GM18951 (cell line): ENCODE results near the gene TRNT1.

Source experiments
- POLR2A ChIP-seq: IDR thresholded peaks from 4 replicates; pipeline ENCODE4 v1.6.1; 2011; ENCODE audit warnings: mild to moderate bottlenecking; ENCODE audit not compliant: insufficient read length, insufficient read depth; ENCODE audit errors: extremely low read depth
- in situ Hi-C: fragments of 300-500 bp; cut with MboI; formaldehyde crosslinking; loops from one replicate; pipeline ENCODE4 v1.12.0; 2022; ENCODE audit warnings: low sequenced_read_pairs, mixed read lengths, inconsistent platforms; ENCODE audit not compliant: unreplicated experiment

The TRNT1 gene

DNA sequence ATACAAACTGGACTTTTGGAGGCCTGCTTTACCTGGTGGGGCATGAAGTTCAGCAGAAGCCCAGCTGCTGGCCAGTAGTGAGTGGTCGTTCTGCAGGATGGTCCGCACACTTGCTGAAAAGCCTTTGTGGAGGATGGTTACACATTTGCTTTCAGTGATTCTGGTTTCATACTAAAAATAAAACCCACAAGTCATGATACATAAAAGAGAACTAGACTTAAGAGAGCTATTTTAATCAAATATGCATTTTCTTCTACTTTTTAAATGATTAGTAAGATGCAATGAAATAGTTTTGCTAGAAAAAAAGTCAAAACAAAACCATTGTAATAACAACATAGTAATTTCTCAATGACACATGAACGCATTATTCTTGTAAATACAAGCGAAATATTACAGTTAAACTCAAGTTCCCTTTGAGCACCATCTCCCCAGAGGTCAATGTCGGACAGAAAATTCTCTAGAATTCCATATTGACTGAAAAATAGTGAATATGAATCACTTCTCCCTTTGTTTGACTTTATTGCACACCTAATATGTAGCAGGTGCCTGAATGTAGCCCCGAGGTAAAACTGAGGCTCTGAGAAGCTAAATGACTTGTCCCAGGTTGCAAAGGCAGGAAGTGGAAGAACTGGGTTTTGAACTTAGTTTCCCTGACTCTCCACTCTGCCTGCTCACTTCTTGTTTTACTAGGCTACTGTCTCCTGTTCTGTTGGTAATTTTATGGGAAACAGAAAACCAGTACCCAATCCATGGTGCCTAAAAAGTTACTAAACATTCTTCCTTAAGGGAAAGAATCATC is 24.9 kb upstream of the TRNT1 start:
- in situ Hi-C loops: no loop called here
- no peak for TF ChIP-seq POLR2A

GRCh38 chr3:3102751-3103150 is 24.0 kb upstream of the TRNT1 start:
- in situ Hi-C loops: no loop called here
- TF ChIP-seq POLR2A: no peak

- in situ Hi-C loops: no loop called here
- no peak for TF ChIP-seq POLR2A
These were observed 21.5 kb upstream of the TRNT1 start for GRCh38 chr3:3105246-3105645.

DNA sequence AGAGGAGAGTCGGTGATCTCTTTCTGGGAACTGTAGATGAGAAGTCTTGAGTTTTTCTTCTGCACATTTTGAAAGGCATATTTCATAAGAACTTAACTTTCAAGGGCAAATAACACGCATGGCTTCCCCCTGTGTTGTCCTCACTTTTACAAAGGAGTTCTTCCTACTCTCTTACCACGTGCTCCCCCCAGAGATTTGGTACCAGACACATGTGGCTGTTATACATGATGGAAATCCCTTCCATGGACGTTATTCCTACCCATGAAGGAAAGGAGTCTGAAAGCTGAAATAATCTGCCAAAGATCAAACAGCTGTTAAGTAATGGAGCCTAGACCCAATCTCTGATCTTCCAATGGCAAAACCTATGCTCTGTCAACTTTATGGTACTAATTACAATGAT is 20.9 kb upstream of the TRNT1 start:
- in situ Hi-C loops: no loop called here
- TF ChIP-seq POLR2A: no peak

DNA sequence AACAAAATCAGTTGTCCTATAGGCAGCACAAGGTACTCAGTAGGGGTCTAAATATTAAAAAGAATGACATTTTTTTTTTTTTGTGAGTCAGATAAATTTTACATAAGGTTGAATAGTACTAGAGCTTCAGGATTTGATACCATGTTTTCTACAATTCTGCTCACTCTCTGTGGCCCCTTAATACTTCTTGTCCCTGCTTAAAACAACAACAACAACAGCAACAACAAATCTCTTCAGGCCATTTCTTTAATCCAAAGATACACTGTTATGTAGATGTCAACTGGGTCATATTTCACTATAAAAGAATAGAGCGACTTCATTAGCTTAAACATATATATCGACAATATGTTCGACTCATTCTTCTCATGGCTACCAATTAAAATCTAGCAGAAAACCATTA is 19.6 kb upstream of the TRNT1 start:
- TF ChIP-seq POLR2A: no peak
- in situ Hi-C loops: no loop called here

GRCh38 chr3:3107858-3108257 is 18.9 kb upstream of the TRNT1 start:
- no peak for TF ChIP-seq POLR2A
- in situ Hi-C loops: no loop called here

DNA sequence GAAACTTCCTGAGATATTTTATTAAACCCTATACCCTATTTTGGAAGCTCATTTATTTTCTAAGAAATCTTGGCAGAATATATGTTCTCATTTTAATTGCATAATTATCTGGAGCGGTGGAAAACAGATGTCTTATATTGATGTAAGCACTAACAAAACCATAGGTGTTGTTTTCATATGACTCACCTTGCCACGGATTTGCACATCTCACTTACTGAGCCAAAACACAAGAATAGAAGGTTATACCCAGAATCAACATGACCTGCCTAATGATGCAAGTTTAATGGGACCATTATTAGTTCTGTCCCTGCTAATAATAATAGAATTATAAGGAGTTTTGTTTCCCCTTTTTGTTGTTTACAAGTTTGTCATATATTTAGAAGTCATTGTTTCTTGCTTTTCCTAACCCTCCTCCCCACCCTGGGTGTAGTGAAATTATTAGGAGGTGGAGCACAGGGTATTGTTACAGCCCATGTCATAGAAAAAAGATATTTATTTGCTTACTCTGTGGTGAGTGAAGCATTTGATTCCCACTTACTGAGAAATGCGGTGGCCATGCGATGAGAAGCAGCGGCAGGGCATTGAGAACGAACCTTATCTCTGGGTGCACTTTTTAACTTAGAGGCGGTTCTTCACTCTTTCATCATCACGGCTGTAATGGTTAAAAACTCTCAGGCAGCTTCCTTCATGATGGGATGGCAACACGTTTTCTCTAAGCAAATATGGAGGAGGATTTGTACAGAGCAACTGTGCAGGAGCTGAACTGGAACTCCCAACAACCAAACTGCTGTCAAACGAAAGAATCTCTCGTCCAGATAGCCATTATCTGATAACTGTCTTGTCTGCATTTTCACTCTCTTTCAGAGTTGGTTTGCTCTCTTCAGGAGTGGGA is 17.1 kb upstream of the TRNT1 start:
- TF ChIP-seq POLR2A: no peak
- in situ Hi-C loops: no loop called here

DNA sequence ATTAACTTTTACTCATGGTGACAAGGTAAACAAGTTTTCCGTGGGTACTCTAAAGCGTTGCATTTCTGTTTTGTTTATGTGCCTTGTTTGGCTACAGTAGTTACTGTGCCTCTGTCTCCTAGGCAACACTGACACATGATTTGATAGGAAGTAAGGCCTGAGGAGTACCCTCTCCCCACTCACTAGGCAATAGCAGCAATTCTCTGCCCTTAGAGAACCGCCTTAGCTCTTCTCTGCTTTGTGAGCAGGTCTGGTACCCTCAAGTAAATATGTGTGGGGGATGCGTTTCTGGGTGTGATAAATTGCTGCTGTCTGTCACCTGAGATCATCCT is 16.5 kb upstream of the TRNT1 start, which contains the start of gene IL5RA:
Gene IL5RA, minus strand, starts transcription at position 76 of the 332 bp plus-strand sequence. CDS start 5,390 bp downstream, outside the sequence.
- no peak for TF ChIP-seq POLR2A
- in situ Hi-C loops: no loop called here

DNA sequence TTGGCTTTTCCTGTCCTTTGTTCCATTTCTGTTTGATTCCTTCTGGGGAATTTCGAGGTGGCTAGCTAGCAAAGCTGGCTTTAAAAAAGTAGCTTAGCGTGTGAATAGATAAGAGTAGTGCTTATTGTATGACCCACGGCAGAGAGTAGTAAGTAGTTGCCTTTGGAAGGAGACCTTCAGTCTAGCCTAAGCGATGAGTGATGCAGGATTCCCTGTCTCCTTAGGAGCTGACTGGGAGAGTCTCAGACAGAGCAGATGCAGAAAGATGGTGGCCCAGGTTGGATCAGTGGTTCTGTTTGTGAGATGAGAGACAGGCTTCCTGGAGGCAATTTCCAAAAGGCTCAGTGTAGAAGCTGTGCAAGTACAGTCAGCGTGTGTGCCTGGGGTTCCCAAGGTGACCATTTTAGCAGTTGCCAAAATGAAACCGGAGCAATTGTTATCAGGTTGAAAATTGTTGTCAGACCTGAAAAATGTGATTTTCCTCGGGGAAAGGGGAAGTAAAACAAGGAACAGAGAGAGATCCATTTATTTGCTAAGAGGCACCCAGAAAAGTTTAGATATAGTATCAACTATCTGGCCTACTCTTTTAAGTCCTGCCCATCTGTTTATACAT is 15.9 kb upstream of the TRNT1 start:
- no peak for TF ChIP-seq POLR2A
- in situ Hi-C loops: no loop called here

GRCh38 chr3:3113042-3113709 is 13.6 kb upstream of the TRNT1 start:
- in situ Hi-C loops: no loop called here
- no peak for TF ChIP-seq POLR2A

DNA sequence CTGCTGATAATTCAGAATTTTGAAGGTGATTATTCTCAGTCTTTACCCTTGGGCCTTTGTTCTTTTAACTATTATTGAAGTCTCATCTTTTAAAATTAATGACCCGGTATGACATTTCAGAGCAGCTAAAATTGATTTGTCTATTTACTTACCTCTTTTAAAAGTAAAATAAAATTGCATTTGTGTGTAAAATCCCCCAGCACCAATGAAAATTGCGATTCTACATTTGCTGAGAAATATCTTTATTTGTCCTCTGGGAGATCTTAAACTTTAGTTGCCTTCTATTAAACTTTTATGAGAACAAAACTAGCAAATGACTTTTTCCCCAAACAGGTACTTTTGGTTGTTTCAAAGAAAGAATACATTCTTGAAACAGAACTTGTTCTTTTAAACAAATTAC is 9.1 kb upstream of the TRNT1 start:
- no peak for TF ChIP-seq POLR2A
- in situ Hi-C loops: no loop called here

DNA sequence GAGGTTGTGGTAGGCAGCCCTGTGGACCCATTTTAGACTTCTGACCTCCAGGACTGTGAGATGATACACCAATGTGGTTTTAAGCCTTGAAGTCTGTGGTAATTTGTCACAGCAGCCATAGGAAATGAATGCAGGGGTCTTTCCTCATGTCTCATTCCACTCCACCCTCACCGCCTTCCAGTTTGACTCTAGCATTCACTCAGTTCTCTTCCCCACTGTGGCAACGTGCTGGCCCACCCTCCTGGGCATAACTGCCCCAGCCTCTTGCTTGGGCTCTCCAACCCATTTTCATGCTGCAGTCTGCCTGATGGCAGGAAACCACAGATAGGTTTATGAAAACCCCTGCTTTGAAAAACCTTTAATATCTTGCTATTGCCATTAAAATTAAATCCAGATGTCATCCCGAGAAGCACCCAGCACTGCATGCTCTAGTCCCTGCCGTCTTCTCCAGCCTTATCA is 7.3 kb upstream of the TRNT1 start:
- no peak for TF ChIP-seq POLR2A
- in situ Hi-C loops: no loop called here

DNA sequence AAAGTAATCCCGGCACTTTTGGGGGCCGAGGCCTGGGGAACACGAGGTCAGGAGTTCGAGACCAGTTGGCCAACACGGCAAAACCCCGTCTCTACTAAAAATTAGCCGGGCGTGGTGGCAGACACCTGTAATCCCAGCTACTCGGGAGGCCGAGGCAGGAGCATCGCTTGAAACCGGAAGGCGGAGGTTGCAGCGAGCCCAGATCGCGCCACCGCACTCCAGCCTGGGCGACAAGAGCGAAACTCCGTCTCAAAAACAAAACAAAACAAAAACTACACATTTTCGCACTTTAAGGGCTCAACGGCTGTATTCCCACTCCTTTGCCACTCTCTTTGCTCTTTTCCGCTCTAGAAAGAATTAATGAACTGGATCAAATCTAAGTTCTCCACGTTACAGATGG is 763 bp upstream of the TRNT1 start:
- in situ Hi-C loops: no loop called here
- no peak for TF ChIP-seq POLR2A
